ENCODE measurements around the gene GCNT1. TPM values are rescaled to one million over a fixed set of nuclear protein-coding genes. Genes with fewer than 3 reads are reported as not detected.

GCNT1 gene
- total and polyA plus RNA-seq, 2 donors (not counting 1 experiment from before 2014, with no cell fraction given) = 9.1 to 31.0 TPM

- Mint-ChIP-seq H3K4me3 (no peak overlapping the region), H3K27ac (no peak overlapping the region), H3K27me3 (no peaks in the 10 kb centered on the region), H3K9me3 (ENCODE audit: insufficient read depth) (no peaks in the 10 kb centered on the region), H3K4me1 (peaks cover 2% of the 10 kb centered on the region)
- Histone ChIP-seq H3K27ac (ENCODE audit: low read length in 2 of 2) (no peak overlapping the region), H3K4me3 (ENCODE audit: control extremely low read depth in 1 of 5, extremely low read depth in 1 of 5, insufficient read depth in 1 of 5, low read depth in 2 of 5, low read length in 4 of 5) (no peak overlapping the region), H2AFZ (ENCODE audit: insufficient read depth, low read depth, low read length, poor library complexity, severe bottlenecking) (no peak overlapping the region), H3K9ac (ENCODE audit: low read length) (no peak overlapping the region), H3K9me3 (ENCODE audit: control extremely low read depth in 1 of 3, control insufficient read depth in 2 of 3, insufficient read depth in 1 of 3, low read length in 2 of 3) (no peaks in the 10 kb centered on the region), H3K79me2 (ENCODE audit: control insufficient read depth, insufficient read depth, low read length) (no peaks in the 10 kb centered on the region), H3K36me3 (replicated peaks in 1 of 2; ENCODE audit: control extremely low read depth in 1 of 2, control insufficient read depth in 1 of 2, extremely low read depth in 1 of 2, insufficient read depth in 2 of 2, low read length in 1 of 2) (no peaks in the 10 kb centered on the region), H4K20me1 (ENCODE audit: control insufficient read depth, insufficient read depth, low read length, poor library complexity, severe bottlenecking) (no peaks in the 10 kb centered on the region), H3K4me2 (replicated peaks; ENCODE audit: low read depth, low read length, poor library complexity, severe bottlenecking) (no peak overlapping the region), H3K27me3 (replicated peaks in 1 of 4; ENCODE audit: control extremely low read depth in 1 of 4, control insufficient read depth in 3 of 4, insufficient read depth in 4 of 4, low read length in 3 of 4) (no peaks in the 10 kb centered on the region), H3K4me1 (ENCODE audit: control insufficient read depth in 2 of 2, insufficient read depth in 2 of 2, low read length in 2 of 2) (no peaks in the 10 kb centered on the region)
- ATAC-seq (ENCODE audit: low read depth) = no peak
- ChIA-PET POLR2A (interaction anchor here (0.6 kb wide), 1 partner anchor 178 kb away, joined by 4 read pairs; no protein-coding TSS in a partner anchor), CTCF (interaction anchor here (0.7 to 1.6 kb wide), 3 partner anchors 47 to 262 kb away, joined by 3 read pairs; no protein-coding TSS in a partner anchor)
- intact Hi-C loops (cut with micrococcal nuclease) = no loop called here
- 81% methylated on average over 7 of the region's 10 CpGs for WGBS (ENCODE audit: insufficient coverage)
- no peak for DNase-seq
- TF ChIP-seq EZH2 (IDR thresholded peaks at IDR 0.05; ENCODE audit: borderline replicate concordance, insufficient read depth, low read depth, low read length, poor library complexity, severe bottlenecking) = no peak
- TF ChIP-seq CTCF (IDR thresholded peaks at IDR 0.05) = no peak
These were observed 17.2 kb upstream of the GCNT1 start for GRCh38 chr9:76441551-76442322.

GRCh38 chr9:76443887-76444286, 15.1 kb upstream of the GCNT1 start:
- Mint-ChIP-seq H3K27ac (no peak overlapping the region), H3K9me3 (ENCODE audit: insufficient read depth) (no peaks in the 10 kb centered on the region), H3K4me1 (peaks cover 2% of the 10 kb centered on the region), H3K27me3 (no peaks in the 10 kb centered on the region), H3K4me3 (no peak overlapping the region)
- H4K20me1 ChIP-seq (ENCODE audit: control insufficient read depth, insufficient read depth, low read length, poor library complexity, severe bottlenecking) = no peaks in the 10 kb centered on the region
- no peak overlapping the region for H3K27ac ChIP-seq (ENCODE audit: low read length in 2 of 2)
- POLR2A ChIA-PET = interaction anchor here (0.6 kb wide), 1 partner anchor 66 kb away, joined by 5 read pairs; no protein-coding TSS in a partner anchor
- H3K9me3 ChIP-seq (ENCODE audit: control extremely low read depth in 1 of 3, control insufficient read depth in 2 of 3, insufficient read depth in 1 of 3, low read length in 2 of 3) = no peaks in the 10 kb centered on the region
- H3K27me3 ChIP-seq (replicated peaks in 1 of 4; ENCODE audit: control extremely low read depth in 1 of 4, control insufficient read depth in 3 of 4, insufficient read depth in 4 of 4, low read length in 3 of 4) = no peaks in the 10 kb centered on the region
- no peak for TF ChIP-seq EZH2 (IDR thresholded peaks at IDR 0.05; ENCODE audit: borderline replicate concordance, insufficient read depth, low read depth, low read length, poor library complexity, severe bottlenecking)
- no peak for TF ChIP-seq CTCF (IDR thresholded peaks at IDR 0.05)
- H3K79me2 ChIP-seq (ENCODE audit: control insufficient read depth, insufficient read depth, low read length) = no peaks in the 10 kb centered on the region
- no peak overlapping the region for H3K4me3 ChIP-seq (ENCODE audit: control extremely low read depth in 1 of 5, extremely low read depth in 1 of 5, insufficient read depth in 1 of 5, low read depth in 2 of 5, low read length in 4 of 5)
- 100% methylated on average over 3 of the region's 3 CpGs for WGBS (ENCODE audit: insufficient coverage)
- H3K36me3 ChIP-seq (replicated peaks in 1 of 2; ENCODE audit: control extremely low read depth in 1 of 2, control insufficient read depth in 1 of 2, extremely low read depth in 1 of 2, insufficient read depth in 2 of 2, low read length in 1 of 2) = no peaks in the 10 kb centered on the region
- H3K4me2 ChIP-seq (replicated peaks; ENCODE audit: low read depth, low read length, poor library complexity, severe bottlenecking) = no peak overlapping the region
- CTCF ChIA-PET = interaction anchor here (2.3 to 6.5 kb wide), 2 partner anchors 215 to 261 kb away, joined by 13 to 91 read pairs; no protein-coding TSS in a partner anchor
- no peak for DNase-seq
- no peak overlapping the region for H2AFZ ChIP-seq (ENCODE audit: insufficient read depth, low read depth, low read length, poor library complexity, severe bottlenecking)
- H3K4me1 ChIP-seq (ENCODE audit: control insufficient read depth in 2 of 2, insufficient read depth in 2 of 2, low read length in 2 of 2) = peaks cover 3 to 5% of the 10 kb centered on the region in 2 donors
- no peak overlapping the region for H3K9ac ChIP-seq (ENCODE audit: low read length)
- intact Hi-C loops (cut with micrococcal nuclease) = no loop called here
- ATAC-seq (ENCODE audit: low read depth) = no peak
